Mesendoderm (in vitro differentiated cells): ENCODE data around the gene ESRRG.

Source experiments
- DNase-seq: peaks from one replicate; pipeline ENCODE4 v3.0.0; 2013
- H2AK5ac ChIP-seq: 2 replicates; pipeline ENCODE4 v1.6.1; 2013; ENCODE audit warnings: low read length, inconsistent platforms
- H2BK120ac ChIP-seq: 2 replicates; pipeline ENCODE4 v1.6.1; 2013; ENCODE audit warnings: low read depth, mild to moderate bottlenecking, low read length, moderate library complexity, mixed read lengths
- H2BK15ac ChIP-seq: replicated peaks from 2 replicates; pipeline ENCODE4 v1.6.1; 2013; ENCODE audit warnings: low read depth, mild to moderate bottlenecking, moderate library complexity
- H2BK5ac ChIP-seq: 2 replicates; pipeline ENCODE4 v1.6.1; 2013; ENCODE audit warnings: low read length, inconsistent platforms
- H3K18ac ChIP-seq: 2 replicates; pipeline ENCODE4 v1.6.1; 2013; ENCODE audit warnings: mild to moderate bottlenecking, low read length, mixed read lengths
- H3K23ac ChIP-seq: one replicate; pipeline ENCODE4 v1.6.1; 2013; ENCODE audit warnings: low read length
- H3K27ac ChIP-seq: 2 replicates; pipeline ENCODE4 v1.5.1; 2013; ENCODE audit warnings: low read depth, mild to moderate bottlenecking, inconsistent platforms, low read length, moderate library complexity
- H3K27me3 ChIP-seq: 2 replicates; pipeline ENCODE4 v1.6.1; 2013; ENCODE audit warnings: low read length, control low read depth, mild to moderate bottlenecking, inconsistent platforms; ENCODE audit not compliant: insufficient read depth, poor library complexity
- H3K36me3 ChIP-seq: 2 replicates; pipeline ENCODE4 v1.6.1; 2013; ENCODE audit warnings: low read length, inconsistent platforms; ENCODE audit not compliant: control insufficient read depth, insufficient read depth
- H3K4ac ChIP-seq: one replicate; pipeline ENCODE4 v1.6.1; 2013; ENCODE audit warnings: low read depth, mild to moderate bottlenecking, low read length, moderate library complexity
- H3K4me1 ChIP-seq: 2 replicates; pipeline ENCODE4 v1.6.1; 2013; ENCODE audit warnings: low read depth, low read length, inconsistent platforms; ENCODE audit not compliant: control insufficient read depth
- H3K4me2 ChIP-seq: 2 replicates; pipeline ENCODE4 v1.6.1; 2013; ENCODE audit warnings: low read length
- H3K4me3 ChIP-seq: 2 replicates; pipeline ENCODE4 v1.5.1; 2013; ENCODE audit warnings: mild to moderate bottlenecking, low read length
- H3K56ac ChIP-seq: one replicate; pipeline ENCODE4 v1.6.1; 2013; ENCODE audit warnings: low read length
- H3K79me1 ChIP-seq: 2 replicates; pipeline ENCODE4 v1.6.1; 2013; ENCODE audit warnings: low read length, inconsistent platforms
- H3K79me2 ChIP-seq: 2 replicates; pipeline ENCODE4 v1.6.1; 2013; ENCODE audit warnings: mild to moderate bottlenecking, low read length; ENCODE audit not compliant: control insufficient read depth, insufficient read depth
- H3K9ac ChIP-seq: 2 replicates; pipeline ENCODE4 v1.6.1; 2013; ENCODE audit warnings: low read length, inconsistent platforms
- H4K5ac ChIP-seq: one replicate; pipeline ENCODE4 v1.6.1; 2013; ENCODE audit warnings: low read length
- H4K8ac ChIP-seq: one replicate; pipeline ENCODE4 v1.6.1; 2013; ENCODE audit warnings: low read depth, mild to moderate bottlenecking, control low read depth, low read length, moderate library complexity
- WGBS: extraction: QIAGEN DNeasy Blood & Tissue Kit; methylation state at CpG from one replicate; pipeline ENCODE4 v1.1.7; 2013; ENCODE audit warnings: low lambda C conversion rate, missing lambda C conversion rate; ENCODE audit not compliant: insufficient coverage; ENCODE audit errors: extremely low coverage; 5-methylcytosine and 5-hydroxymethylcytosine counted together

The ESRRG gene

GRCh38 chr1:216757110-216757509 is 33.9 kb upstream of the ESRRG start:
- Histone ChIP-seq H3K27ac (no peak overlapping the region), H3K27me3 (no peaks in the 10 kb centered on the region), H3K4ac (no peak overlapping the region), H4K5ac (no peak overlapping the region), H4K8ac (no peak overlapping the region), H2BK15ac (no peak overlapping the region), H2BK5ac (no peak overlapping the region), H3K79me2 (no peaks in the 10 kb centered on the region), H3K36me3 (no peaks in the 10 kb centered on the region), H2AK5ac (no peak overlapping the region), H3K56ac (no peak overlapping the region), H3K23ac (no peak overlapping the region), H3K18ac (no peak overlapping the region), H3K4me1 (no peaks in the 10 kb centered on the region), H2BK120ac (no peak overlapping the region), H3K79me1 (no peaks in the 10 kb centered on the region), H3K4me2 (no peak overlapping the region), H3K4me3 (no peak overlapping the region), H3K9ac (no peak overlapping the region)
- no CpG with 5 or more reads among the region's 1 CpG for WGBS
- DNase-seq = no peak

- H3K79me1 ChIP-seq = no peaks in the 10 kb centered on the region
- no peaks in the 10 kb centered on the region for H3K27me3 ChIP-seq
- WGBS = no CpG with 5 or more reads among the region's 2 CpGs
Observed at GRCh38 chr1:216750961-216751360, 27.7 kb upstream of the ESRRG start.

GRCh38 chr1:216750031-216750627 is 26.9 kb upstream of the ESRRG start:
- no peak overlapping the region for H2BK15ac ChIP-seq
- no peak overlapping the region for H3K18ac ChIP-seq
- DNase-seq = peak; percentile 79
- no peak overlapping the region for H4K5ac ChIP-seq
- no peak overlapping the region for H3K56ac ChIP-seq
- H3K4me3 ChIP-seq = no peak overlapping the region
- H3K4me1 ChIP-seq = no peaks in the 10 kb centered on the region
- H3K79me2 ChIP-seq = no peaks in the 10 kb centered on the region
- no peak overlapping the region for H2BK120ac ChIP-seq
- no peak overlapping the region for H3K4me2 ChIP-seq
- H3K4ac ChIP-seq = no peak overlapping the region
- H3K79me1 ChIP-seq = no peaks in the 10 kb centered on the region
- no peaks in the 10 kb centered on the region for H3K27me3 ChIP-seq
- no peak overlapping the region for H3K23ac ChIP-seq
- H3K9ac ChIP-seq = no peak overlapping the region
- H2BK5ac ChIP-seq = no peak overlapping the region
- H4K8ac ChIP-seq = no peak overlapping the region
- H3K27ac ChIP-seq = no peak overlapping the region
- no CpG with 5 or more reads among the region's 3 CpGs for WGBS
- H3K36me3 ChIP-seq = no peaks in the 10 kb centered on the region
- H2AK5ac ChIP-seq = no peak overlapping the region

More at GRCh38 chr1:216750961-216751360, 27.7 kb upstream of the ESRRG start:
- H4K5ac ChIP-seq = no peak overlapping the region
- H3K56ac ChIP-seq = no peak overlapping the region
- H3K4ac ChIP-seq = no peak overlapping the region
- H3K36me3 ChIP-seq = no peaks in the 10 kb centered on the region
- no peak overlapping the region for H3K9ac ChIP-seq
- no peak overlapping the region for H3K4me2 ChIP-seq
- H3K4me1 ChIP-seq = no peaks in the 10 kb centered on the region
- H2AK5ac ChIP-seq = no peak overlapping the region
- no peak overlapping the region for H3K18ac ChIP-seq
- no peaks in the 10 kb centered on the region for H3K79me2 ChIP-seq
- H2BK5ac ChIP-seq = no peak overlapping the region
- H3K27ac ChIP-seq = no peak overlapping the region
- no peak overlapping the region for H3K23ac ChIP-seq
- H2BK15ac ChIP-seq = peak overlapping the region; percentile 36
- H3K4me3 ChIP-seq = no peak overlapping the region
- H2BK120ac ChIP-seq = no peak overlapping the region
- no peak for DNase-seq
- no peak overlapping the region for H4K8ac ChIP-seq

- H3K4me3 ChIP-seq = no peak overlapping the region
- no peaks in the 10 kb centered on the region for H3K4me1 ChIP-seq
- no peak overlapping the region for H3K23ac ChIP-seq
- no peaks in the 10 kb centered on the region for H3K27me3 ChIP-seq
- no peak overlapping the region for H2BK120ac ChIP-seq
- no peak overlapping the region for H3K9ac ChIP-seq
- H2BK5ac ChIP-seq = no peak overlapping the region
- no peak overlapping the region for H3K4me2 ChIP-seq
- H3K4ac ChIP-seq = no peak overlapping the region
- no peak overlapping the region for H3K18ac ChIP-seq
- DNase-seq = no peak
- H4K8ac ChIP-seq = no peak overlapping the region
- no peaks in the 10 kb centered on the region for H3K36me3 ChIP-seq
- no peak overlapping the region for H3K56ac ChIP-seq
- H4K5ac ChIP-seq = no peak overlapping the region
- no CpG with 5 or more reads among the region's 9 CpGs for WGBS
- no peak overlapping the region for H2BK15ac ChIP-seq
- H3K27ac ChIP-seq = no peak overlapping the region
- H3K79me1 ChIP-seq = no peaks in the 10 kb centered on the region
- no peak overlapping the region for H2AK5ac ChIP-seq
- no peaks in the 10 kb centered on the region for H3K79me2 ChIP-seq
Observed at GRCh38 chr1:216749232-216749631, 26.0 kb upstream of the ESRRG start.

DNA sequence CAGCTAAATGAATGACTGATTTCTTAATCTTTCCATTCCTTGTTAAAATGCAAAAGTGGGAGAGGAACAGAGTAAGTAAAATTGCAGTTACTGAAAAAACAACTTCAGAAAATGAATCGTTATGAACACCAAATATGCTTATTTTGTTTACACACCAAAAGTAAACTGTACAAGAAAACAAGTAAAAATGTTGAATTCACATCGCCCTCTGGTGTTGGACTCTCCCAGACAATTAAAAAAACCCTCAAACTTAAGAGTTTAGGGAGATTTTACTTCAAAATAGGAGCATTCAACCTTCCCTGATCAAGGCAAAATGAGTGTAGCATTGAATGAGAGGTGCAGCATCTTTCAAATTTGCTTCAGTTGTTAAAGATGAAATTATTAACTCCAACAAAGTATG is 19.4 kb upstream of the ESRRG start:
- H3K27me3 ChIP-seq = no peaks in the 10 kb centered on the region
- no peak overlapping the region for H2BK5ac ChIP-seq
- no peak overlapping the region for H3K27ac ChIP-seq
- no peaks in the 10 kb centered on the region for H3K79me1 ChIP-seq
- no peak for DNase-seq
- no peak overlapping the region for H2AK5ac ChIP-seq
- no peaks in the 10 kb centered on the region for H3K36me3 ChIP-seq
- H2BK15ac ChIP-seq = no peak overlapping the region
- no peak overlapping the region for H3K18ac ChIP-seq
- no peak overlapping the region for H2BK120ac ChIP-seq
- H4K5ac ChIP-seq = no peak overlapping the region
- peaks cover 5% of the 10 kb centered on the region for H3K4me1 ChIP-seq
- no CpG with 5 or more reads among the region's 2 CpGs for WGBS
- H3K4me3 ChIP-seq = no peak overlapping the region
- H3K79me2 ChIP-seq = no peaks in the 10 kb centered on the region
- no peak overlapping the region for H3K9ac ChIP-seq
- no peak overlapping the region for H3K4ac ChIP-seq
- no peak overlapping the region for H3K56ac ChIP-seq
- H3K4me2 ChIP-seq = no peak overlapping the region
- no peak overlapping the region for H4K8ac ChIP-seq
- H3K23ac ChIP-seq = no peak overlapping the region

GRCh38 chr1:216740331-216740730 is 17.1 kb upstream of the ESRRG start:
- H2BK120ac ChIP-seq = no peak overlapping the region
- no peak overlapping the region for H3K56ac ChIP-seq
- no CpG with 5 or more reads among the region's 2 CpGs for WGBS
- H3K79me1 ChIP-seq = no peaks in the 10 kb centered on the region
- H3K9ac ChIP-seq = no peak overlapping the region
- no peak overlapping the region for H3K4ac ChIP-seq
- DNase-seq = no peak
- no peak overlapping the region for H3K4me3 ChIP-seq
- H3K18ac ChIP-seq = no peak overlapping the region
- no peaks in the 10 kb centered on the region for H3K36me3 ChIP-seq
- H3K79me2 ChIP-seq = no peaks in the 10 kb centered on the region
- no peak overlapping the region for H2AK5ac ChIP-seq
- H3K4me2 ChIP-seq = no peak overlapping the region
- no peak overlapping the region for H2BK15ac ChIP-seq
- no peaks in the 10 kb centered on the region for H3K27me3 ChIP-seq
- H4K5ac ChIP-seq = no peak overlapping the region
- H3K4me1 ChIP-seq = peaks cover 5% of the 10 kb centered on the region
- H3K23ac ChIP-seq = no peak overlapping the region
- no peak overlapping the region for H2BK5ac ChIP-seq
- no peak overlapping the region for H3K27ac ChIP-seq
- H4K8ac ChIP-seq = no peak overlapping the region
